ENCODE results near the gene CDK17.

Gene CDK17

DNA sequence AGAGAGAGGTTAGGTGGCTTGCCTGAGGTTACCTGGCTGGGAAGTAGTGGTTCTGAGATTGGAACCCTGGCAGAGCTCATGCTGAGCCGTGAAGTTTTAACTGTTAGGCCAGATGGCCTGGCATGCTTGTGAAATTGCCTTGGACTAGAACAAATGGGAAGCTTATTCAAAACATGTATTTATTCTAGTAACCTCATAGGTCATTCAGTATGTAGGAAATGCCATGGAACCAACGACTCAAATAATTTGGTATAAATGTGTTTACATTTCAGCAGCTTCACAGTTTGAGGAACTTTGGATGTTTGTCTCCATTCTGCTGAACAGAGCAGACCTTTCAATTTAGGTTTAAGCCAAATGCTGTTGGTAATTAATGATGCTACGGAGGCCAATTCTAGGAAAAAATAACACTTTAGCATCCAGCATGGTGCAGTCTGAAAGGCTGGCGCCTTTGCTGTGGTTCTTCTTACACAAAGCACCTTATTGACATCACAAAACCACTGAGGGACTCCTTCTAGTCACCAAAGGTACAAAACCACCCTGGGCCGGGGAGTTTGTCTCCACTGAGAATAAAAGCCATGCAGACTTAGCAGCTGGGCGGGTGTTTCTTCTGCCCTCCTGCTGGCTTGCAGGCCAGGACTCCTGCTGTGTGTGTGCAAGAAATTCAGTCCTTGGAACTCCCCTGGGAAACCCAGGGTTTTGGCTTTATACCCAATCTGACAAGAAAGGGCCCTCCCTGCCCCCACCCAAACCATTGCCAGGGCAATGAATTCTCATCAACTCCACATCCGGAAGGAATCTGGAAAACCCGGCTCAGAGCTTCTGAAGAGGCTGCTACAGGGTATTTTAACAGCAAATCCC, 141.9 kb downstream of the CDK17 start:
- DNase-seq = no peak

DNA sequence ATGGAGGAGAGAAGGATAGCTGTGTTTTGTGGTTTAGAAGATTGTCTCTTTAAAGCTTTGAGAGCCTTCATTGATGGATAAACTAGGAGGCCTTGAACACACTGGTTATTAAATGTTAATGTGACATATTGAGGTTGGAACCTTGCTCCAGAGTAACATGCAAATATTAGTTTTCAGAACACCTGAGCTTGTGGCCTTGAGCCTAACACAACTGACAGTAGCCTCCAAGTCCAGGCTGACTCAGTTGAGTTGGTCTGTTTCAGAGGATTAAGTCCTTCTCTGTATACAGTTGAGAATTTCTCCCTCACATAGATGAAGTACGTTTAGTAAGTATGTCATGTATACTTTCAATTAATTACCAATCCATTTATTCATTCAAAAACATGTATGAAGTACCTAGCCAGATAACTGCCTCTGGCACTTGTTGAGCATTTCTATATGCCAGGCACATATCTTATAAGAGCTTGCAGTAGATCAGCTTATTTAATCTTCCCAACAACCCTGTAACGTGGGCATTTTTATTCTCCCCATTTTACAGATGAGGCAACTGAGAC, 142.6 kb downstream of the CDK17 start:
- DNase-seq = no peak

DNA sequence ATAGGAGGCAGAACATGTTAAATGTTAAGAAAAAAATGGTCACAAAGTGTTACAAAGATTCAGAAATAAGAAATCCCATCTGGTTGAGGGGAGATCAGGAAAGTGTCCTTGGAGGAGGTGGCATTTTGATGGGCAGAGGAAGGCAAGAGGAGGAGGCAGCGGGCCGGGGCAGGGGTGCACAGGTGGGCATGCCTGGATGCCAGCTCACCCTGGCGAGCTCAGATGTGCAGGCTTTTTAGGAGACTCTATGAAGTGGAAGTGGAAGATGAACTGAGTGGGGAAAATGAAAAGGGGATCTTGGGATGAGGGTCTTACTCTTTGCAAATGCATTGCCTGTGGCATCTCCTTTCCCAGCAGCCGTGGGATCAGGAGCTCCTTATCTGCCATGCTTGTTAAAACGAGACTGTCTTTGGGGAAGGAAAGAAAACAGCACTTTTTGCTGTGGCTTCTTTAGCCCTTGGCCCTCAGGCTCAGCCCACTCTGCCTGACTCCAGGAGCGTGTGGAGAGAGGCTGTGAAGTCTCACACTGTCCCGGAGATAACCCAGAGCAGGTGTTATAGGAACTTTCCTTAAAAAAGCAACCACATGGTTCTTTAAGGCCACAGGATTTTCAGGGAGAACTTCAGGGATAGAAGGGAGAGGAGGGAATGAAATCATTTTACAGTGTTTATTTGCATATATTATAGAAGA, 143.4 kb downstream of the CDK17 start:
- no peak for DNase-seq

DNA sequence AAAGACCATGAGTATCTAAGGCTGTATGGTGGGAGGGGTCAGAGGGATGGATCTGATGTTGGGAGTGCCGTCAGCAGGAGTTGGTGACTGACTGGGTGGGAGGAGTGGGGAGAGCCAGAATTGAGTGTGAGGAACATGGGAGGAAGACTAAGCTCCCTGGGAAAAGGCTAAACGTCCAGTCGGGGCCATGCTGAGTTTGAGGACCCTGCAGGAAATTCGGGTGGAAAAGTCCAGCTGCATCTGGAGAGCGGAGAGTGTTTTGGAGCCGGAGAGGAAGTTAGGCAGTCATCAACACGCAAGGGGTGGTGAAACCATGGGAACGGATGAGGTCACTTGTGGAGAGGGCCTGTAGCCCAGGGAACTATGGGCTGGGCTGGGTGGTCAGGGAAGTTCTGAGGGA, 145.2 kb downstream of the CDK17 start:
- DNase-seq = no peak

DNA sequence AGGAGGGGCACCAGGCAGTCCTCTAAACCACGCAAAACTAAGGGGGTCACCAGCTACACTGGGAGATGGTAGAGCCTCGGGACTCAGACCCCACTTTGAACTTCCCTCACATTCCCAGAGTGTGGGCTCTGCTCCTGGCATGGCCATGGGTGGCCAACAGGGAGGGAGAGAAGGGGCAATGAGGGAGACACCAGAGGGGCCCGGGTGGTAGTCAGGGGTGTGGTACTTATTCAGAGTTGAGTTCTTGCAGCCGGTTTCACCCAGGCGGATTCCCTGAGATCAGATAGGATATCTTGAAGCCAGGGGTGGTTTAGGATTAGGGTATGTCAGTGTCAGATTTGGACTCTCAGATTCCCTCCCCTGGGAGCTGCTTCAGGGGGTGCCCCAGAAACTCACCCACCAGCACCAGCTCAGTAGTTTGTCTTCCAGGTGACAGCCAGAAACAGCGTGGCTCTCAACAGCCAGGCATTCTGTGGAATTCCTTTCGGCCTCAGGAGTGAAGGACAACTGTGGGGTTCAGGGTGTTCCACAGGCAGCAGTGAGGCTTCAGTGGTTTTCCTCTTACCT, 150.0 kb downstream of the CDK17 start:
- no peak for DNase-seq

DNA sequence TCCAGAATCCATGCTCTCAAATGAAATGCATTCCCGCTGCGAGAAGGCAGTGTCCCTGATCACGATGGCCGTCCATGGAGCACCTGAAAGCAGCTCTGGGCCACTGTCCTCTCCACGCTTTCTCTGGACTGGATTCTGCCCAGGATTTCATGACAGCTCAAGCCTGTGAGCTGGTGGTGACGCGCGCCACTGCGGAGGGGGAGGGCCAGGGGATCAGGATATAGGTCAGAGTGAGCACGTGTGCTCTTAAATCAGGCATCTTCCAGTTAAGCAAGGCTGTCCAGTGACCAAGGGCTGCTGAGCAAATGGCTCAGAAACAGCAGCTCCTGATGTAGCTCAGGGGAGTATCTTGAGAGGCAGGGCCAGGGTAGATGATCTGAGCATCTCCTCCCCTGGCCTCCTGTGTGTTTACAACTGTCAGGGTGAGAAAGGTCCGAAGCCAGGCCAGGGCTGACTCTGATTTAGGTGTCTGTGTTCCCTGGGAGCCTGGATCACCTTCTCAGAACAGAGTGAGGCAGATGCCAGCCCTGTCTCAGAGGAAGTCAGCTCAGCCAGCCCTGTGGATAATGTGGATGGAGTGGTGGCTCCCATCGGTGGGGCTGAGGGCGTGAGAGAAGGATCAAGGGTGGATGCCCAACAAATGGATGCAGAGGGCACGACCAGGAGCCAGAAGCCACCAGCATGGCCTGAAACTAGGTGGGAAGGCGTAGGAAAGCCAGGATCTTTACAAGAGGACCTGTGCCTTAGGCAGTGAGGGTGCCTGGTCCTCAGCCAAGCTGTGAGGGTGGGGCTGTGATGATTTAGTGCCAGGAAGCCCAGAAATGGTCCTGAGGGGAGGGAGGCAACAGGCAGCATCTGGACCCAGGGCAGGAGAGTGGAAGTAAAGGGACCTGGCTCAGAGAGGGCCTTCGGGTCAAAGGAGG, 150.8 kb downstream of the CDK17 start:
- DNase-seq = no peak

DNA sequence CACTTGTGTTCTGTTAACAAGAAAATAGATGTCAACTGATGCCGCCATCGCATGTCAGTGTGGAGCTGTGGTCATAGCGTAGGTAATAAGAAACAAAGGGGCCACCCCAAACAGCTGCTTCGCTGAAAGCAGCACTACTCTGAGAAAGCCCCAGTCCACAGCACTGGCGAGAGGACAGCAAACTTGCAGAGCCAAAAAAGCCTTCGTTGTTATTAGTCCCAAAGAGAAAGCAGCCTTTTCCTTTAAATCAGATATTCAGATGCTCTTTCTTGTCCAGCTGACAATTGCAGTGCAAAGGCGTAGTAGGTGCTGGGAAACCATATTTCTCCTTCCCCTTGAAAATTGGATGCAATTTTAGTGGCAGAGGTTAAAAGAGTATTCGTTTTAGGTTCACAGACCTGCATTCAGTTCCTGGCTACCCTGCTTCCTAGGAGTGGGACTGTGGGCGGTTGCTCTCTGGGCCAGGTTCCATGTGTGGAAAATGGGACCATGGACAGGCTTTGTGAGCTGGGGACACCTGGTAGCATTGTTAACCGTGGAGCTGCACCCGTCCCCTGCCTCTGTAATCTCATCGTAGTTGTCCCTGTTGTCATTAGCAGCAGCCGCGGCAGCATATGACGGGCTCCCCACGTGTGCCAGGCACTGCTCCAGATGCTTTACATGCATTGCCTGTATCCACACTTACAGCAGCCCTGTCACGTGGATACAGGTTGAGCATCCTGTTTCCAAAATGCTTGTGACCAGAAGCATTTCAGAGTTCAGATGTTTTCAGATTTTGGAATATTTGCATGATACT, 151.9 kb downstream of the CDK17 start:
- no peak for DNase-seq

DNA sequence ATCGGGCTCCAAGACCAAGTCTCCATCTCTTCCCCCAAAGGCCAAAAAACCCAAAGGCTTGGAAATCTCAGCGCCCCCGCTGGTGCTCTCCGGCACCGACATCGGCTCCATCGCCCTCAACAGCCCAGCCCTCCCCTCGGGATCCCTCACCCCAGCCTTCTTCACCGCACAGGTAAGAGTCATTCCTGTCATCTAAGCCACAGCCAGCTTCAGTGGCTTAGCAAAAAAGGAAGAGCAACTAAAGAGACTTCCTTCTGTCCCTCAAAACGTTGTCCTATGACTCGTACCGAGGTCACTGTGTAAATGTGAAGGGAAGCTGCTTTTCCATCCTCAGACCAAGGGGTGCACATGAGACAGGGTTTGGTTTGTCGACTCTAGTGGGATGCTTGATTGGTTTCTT, 152.7 kb downstream of the CDK17 start:
- no peak for DNase-seq

DNA sequence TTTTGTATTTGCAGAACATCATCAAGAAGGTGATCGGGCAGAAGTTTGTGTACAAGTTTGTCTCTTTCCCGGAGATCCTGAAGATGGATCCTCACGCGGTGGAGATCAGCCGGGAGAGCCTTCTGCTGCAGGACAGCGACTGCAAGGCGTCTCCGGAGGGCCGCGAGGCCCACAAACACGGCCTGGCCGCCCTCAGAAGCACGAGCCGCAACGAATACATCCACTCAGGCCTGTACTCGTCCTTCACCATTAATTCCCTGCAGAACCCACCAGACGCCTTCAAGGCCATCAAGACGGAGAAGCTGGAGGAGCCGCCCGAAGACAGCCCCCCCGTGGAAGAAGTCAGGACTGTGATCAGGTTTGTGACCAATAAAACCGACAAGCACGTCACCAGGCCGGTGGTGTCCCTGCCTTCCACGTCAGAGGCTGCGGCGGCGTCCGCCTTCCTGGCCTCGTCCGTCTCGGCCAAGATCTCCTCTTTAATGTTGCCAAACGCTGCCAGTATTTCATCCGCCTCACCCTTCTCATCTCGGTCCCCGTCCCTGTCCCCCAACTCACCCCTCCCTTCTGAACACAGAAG, 153.2 kb downstream of the CDK17 start:
- no peak for DNase-seq

DNA sequence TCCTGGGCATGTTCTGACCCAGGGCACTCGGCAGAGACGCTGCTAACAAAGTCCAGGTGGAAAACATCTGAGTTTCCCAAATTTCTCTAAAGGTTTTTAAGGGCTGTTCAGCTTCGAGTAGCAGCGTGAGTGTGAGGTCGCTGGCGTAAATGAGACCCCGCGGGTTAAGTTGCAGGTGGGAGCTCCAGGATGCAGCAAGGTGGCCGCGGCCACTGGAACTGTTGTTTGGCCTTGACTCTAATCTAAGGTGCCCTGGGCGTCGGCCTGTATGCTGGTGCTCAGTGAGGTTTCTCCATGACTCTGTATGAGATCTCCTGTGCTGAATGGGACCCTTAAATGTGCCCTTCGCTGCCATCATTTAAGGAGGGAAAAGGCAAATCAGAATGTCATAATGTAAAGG, 155.4 kb downstream of the CDK17 start:
- no peak for DNase-seq

DNA sequence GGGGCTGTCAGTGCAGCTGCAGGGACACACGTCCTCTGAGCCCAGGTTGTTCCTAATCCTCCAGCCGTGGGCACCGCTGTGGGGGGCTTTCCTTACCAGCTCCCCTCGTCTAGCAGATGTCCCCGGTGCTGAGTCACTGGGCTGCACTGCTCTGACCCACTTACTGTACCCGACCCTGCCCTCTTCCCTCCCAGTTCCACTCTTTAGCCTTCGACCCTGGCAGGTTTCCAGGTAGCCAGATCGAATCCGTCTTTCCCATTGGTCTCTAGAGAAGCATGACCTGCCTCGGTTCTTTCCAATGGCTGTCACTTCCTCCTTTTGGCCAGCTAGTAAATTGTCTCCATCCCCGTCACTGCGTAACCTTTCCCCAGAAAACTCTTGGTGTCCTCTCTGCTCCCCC, 157.6 kb downstream of the CDK17 start:
- DNase-seq = no peak

DNA sequence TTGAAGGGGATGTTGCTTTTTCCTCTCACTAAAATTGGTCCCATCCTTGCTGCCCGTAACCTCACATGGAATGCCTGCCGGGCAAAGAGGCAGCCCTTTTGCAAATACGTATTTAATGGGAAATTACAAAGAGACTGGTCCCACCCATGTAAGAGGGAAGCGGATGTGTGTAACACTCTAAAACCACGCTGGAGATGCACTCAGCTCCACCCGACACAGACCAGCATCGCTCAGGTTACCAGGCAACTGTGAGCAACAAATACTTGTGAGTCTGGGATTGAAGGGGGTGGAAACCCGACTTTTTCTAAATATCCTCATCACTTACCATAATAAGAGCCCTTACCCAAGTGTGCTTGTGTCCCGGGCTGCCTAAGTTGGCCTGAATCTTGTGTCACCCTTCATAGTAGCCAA, 158.4 kb downstream of the CDK17 start:
- no peak for DNase-seq

DNA sequence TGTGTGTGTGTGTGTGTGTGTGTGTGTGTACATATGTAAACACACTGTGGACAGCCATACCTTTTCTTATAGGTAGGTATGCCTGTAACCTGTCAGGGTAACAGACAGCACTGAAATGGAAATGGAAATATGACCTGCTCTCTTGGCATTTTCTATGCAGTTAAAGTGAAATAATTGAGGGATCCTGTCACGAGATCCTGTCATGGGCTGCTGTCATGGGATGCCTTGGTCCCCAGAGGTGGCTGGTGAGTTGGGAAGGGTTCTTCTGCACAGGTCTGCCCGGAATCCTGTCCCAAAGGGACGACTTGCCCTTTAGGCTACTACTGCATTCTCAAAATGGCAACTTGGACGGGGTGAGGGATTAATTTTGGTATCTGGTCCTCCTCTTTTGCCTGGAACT, 158.8 kb downstream of the CDK17 start:
- DNase-seq = no peak

DNA sequence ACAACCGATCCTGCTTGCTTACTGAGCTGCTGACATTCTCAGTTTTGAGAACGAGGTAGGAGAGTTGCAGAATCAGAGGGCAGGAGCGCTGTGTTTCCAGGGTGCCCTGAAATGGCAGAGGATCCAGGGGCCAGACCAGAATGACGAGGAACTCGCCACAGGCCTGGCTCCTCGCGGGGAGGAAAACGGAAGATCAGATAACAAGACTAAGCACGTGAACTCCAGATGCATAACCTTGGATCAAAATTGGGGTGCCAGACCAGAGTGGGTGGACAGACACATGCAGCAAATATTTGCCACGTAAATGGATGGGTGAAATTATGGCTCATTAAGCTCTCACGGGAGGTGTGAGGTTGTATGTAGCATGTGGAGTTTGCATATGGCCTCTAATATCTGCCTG, 159.6 kb downstream of the CDK17 start:
- DNase-seq = peak; percentile 34

DNA sequence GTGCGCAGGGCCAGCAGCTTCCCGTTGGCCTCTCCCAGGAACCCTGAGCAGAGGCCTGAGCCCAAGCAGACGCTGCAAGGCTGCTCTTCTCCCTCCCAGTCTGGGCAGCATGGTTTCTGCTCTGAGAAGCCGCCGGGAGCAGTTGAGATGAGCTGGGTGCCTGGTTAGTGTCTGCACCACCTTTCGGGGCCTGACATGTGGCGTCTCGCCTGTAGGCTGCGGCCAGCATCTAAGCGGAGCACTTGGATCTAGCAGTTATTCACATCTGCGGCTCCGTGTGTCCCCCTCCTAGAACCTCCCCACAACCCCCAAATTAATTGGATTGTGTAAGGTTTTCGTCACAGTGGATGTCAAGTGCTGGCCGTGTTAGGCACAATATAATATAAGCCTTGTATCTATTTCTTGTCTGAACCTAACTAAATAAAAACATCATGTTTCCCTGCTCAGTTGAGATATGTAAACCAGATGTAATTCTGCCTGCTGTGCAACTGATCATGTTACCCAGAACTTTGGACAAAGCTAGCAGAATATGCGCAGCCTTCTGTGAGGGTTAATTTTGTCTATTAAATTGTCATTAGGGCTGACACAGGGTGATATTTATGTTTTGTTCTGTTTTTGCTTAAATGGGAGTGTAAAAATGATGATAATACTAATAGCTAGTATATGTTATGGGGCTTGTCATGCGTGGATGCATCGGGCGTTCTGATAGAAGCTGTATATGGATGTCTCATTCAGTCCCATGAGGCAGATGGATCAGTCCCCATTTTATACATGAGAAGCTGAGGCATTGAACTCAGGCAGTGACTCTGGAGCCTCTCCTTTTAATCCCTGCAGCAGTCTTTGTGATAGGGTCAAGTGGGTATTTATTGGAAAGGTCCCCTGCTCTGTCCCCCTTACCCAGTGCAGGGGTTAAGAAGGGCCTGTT, 160.3 kb downstream of the CDK17 start:
- no peak for DNase-seq

DNA sequence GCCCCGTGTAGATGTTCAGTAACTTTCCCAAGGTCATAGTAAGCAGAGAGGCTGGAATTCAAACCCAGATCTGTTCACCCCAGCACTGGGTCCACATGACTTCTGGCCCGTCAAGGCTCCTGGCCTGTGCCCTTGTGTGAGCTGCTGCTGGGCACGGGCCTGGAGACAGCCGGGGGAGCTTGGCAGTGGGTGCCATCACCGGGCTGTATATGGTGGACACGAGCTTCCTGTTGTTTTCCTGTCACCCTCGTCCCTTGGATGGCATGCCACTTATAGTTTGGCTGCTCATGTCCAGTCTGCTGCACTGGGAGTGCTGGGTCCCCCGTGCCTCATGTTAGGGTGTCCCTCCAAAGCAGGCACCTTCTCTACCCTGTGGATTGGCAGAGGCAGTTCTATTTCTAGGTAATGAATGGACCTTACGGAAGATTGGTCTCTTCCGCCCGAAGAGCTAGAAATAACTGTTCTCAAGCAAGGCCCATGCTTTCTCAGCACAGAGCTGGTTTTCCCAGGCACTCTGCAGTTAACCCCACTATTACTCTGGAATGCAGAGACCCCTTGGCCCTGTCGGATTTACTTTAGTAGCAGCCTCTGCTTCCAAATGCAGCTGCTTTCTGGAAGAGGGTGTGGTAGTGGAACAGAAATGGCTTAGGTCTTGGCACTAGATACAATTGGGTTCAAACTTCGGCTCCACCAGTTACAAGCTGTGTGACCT, 161.7 kb downstream of the CDK17 start:
- no peak for DNase-seq

DNA sequence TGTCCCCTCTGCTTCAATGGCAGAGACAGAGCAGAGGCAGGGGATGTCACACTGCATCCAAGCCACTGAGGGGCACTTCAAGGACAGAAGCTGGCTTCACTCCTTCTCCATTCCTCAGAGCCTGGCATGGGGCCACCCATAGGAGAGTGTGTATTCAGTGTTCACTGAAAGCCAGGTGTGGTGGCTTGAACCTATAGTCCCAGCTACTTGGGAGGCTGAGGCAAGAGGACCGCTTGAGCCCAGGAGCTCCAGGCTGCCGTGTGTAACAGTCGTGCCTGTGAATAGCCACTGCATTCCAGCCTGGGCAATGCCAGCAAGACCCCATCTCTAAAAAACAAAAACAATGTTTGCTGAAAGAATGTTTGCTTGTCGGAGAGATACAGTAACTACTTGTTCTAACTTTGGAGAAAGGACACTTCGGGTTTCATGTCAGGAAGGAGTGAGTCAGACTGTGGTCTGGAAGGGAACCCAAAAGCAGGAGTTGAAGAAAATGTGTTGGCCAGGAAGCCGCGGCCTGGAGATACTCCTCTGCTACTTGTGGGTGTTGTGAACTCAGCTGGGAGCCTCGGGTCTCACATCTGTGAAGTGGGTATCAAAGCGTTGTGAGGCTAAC, 162.7 kb downstream of the CDK17 start:
- peak; percentile 64 for DNase-seq

DNA sequence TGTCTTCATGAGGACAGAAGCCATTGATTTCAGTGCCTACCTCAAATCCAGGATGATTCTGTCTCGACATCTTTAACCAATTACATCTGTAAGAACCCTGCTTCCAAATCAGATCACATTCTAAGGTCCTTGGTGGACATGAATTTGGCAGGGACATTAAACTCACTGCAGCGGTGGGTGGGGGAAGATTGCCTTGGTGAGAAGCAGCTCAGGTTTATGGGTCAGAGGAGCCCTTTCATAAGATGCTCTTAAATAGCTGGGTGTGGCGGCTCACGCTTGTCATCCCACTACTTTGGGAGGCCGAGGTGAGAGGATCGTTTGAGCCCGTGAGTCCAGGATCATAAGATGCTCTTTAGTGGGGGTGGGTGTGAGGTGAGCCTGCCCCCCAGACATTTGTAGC, 163.2 kb downstream of the CDK17 start:
- DNase-seq = no peak

DNA sequence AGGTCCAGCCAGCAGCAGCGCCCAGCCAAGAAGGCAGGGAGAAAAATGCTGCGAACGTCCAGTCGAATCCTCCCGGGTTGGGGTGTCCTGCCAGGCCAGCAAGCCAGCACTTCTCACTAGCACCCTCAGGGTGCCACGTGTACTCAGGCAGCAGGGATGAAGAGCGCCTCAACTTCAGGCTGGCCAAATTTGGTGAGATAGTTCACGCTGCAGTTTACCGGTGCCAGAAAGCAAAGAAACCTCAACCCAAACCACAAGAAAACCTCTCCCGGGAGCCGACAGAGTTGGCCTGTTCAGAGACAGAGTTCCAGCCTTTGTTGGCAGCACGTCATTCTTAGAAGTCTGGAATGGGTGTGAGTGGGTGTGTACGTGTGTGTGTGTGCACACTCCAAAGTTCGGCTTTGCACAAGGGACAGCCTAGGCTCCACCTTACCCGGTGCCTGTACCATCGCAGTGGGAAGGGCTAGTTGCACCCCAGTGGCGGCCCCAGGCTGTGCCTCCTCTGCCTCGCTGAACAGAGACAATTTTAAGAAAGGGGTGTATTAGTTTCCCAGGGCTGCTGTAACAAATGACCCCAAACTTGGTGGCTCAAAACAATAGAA, 163.9 kb downstream of the CDK17 start:
- no peak for DNase-seq
